Activated CD8-positive, alpha-beta T cell treated with anti-CD3 and anti-CD28 coated beads for 36 hours (primary cell): ENCODE results near the gene SLC47A1. TPM values are rescaled to one million over a fixed set of nuclear protein-coding genes. Genes with fewer than 3 reads are reported as not detected.
A peak's percentile ranks its signal among the peaks of the same experiment; 100 is the strongest.
"Not testable (repeated sequence)": the region's sequence is repeated elsewhere in the genome, so short reads cannot be mapped to it uniquely, and the experiment has no call there.

ENCODE experiments used
- ATAC-seq: fragments of 200-7000 bp; cut with Tn5 transposase; one replicate; pipeline ENCODE4 v1.10.0; 2021; ENCODE audit warnings: mild to moderate bottlenecking, moderate library complexity
- CTCF ChIA-PET: fragments of 350-600 bp; sonication (Branson Sonifier 250); formaldehyde crosslinking; loops from one replicate; lab custom pipeline; 2021; ENCODE audit warnings: antibody characterized with exemption; lab: Charles Lee
- POLR2A ChIA-PET: fragments of 350-600 bp; sonication (Branson Sonifier 250); formaldehyde crosslinking; loops from one replicate; lab custom pipeline; 2021; ENCODE audit warnings: antibody characterized with exemption; lab: Charles Lee
- DNase-seq: peaks from one replicate; pipeline ENCODE4 v3.0.0-alpha.2; 2020
- H3K27ac Mint-ChIP-seq: one replicate; pipeline ENCODE4 v1.8.0; 2021; ENCODE audit warnings: mild to moderate bottlenecking, mixed read lengths
- H3K27me3 Mint-ChIP-seq: one replicate; pipeline ENCODE4 v1.8.0; 2021; ENCODE audit warnings: mixed read lengths
- H3K36me3 Mint-ChIP-seq: one replicate; pipeline ENCODE4 v1.8.0; 2021; ENCODE audit warnings: low read depth, mixed read lengths
- H3K4me1 Mint-ChIP-seq: one replicate; pipeline ENCODE4 v1.8.0; 2021; ENCODE audit warnings: low read depth, mixed read lengths
- H3K4me3 Mint-ChIP-seq: one replicate; pipeline ENCODE4 v1.8.0; 2021; ENCODE audit warnings: mild to moderate bottlenecking, moderate library complexity, mixed read lengths
- H3K9me3 Mint-ChIP-seq: one replicate; pipeline ENCODE4 v1.8.0; 2021; ENCODE audit warnings: mixed read lengths
- intact Hi-C: fragments of 100-400 bp; cut with micrococcal nuclease; formaldehyde crosslinking; loops from one replicate; pipeline ENCODE4 v1.10.0; 2022
- total RNA-seq, 2 experiments: library from RNA; stranded (reverse); gene quantifications; one replicate each; pipeline ENCODE4 v1.2.3, GENCODE V29; 2021
- TF ChIP-seq, protein P1 (sequence below): fragments of 200-600 bp; IDR thresholded peaks from one replicate; pipeline ENCODE4 v1.8.0; 2022; ENCODE audit warnings: antibody characterized with exemption, mild to moderate bottlenecking

Gene SLC47A1
- total RNA-seq, 2 experiments from 2014 or later, result 0.11 TPM; not detected in 1

DNA sequence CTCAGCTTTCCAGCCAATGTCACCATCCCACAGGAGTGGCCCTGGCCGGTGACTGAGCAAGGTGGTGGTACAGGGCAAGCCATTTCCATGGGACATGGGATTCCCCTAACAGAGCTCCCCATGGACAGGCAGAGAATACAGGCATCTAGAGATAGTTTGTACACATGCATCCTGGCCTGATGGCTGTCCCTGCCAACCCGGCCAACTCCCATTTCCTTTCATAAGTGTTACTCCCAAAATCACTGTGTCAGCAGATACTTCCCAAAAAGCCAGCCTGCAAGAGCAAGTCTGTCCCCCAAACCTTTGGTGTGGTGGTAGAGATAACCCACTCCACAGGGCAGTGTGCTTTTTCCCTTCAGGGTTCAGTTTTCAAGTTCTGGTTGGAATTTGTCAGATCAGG is 32.4 kb upstream of the SLC47A1 start:
- TF ChIP-seq, protein P1, sequence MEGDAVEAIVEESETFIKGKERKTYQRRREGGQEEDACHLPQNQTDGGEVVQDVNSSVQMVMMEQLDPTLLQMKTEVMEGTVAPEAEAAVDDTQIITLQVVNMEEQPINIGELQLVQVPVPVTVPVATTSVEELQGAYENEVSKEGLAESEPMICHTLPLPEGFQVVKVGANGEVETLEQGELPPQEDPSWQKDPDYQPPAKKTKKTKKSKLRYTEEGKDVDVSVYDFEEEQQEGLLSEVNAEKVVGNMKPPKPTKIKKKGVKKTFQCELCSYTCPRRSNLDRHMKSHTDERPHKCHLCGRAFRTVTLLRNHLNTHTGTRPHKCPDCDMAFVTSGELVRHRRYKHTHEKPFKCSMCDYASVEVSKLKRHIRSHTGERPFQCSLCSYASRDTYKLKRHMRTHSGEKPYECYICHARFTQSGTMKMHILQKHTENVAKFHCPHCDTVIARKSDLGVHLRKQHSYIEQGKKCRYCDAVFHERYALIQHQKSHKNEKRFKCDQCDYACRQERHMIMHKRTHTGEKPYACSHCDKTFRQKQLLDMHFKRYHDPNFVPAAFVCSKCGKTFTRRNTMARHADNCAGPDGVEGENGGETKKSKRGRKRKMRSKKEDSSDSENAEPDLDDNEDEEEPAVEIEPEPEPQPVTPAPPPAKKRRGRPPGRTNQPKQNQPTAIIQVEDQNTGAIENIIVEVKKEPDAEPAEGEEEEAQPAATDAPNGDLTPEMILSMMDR, result no peak
- Mint-ChIP-seq H3K4me3 (no peak overlapping the region), H3K4me1 (peaks cover 3% of the 10 kb centered on the region), H3K9me3 (no peaks in the 10 kb centered on the region), H3K36me3 (no peaks in the 10 kb centered on the region), H3K27ac (no peak overlapping the region), H3K27me3 (peaks cover 3% of the 10 kb centered on the region)
- POLR2A ChIA-PET, result interaction anchor here (1.3 kb wide), 1 partner anchor 139 kb away, joined by 3 read pairs; the partner anchor contains the start of gene B9D1
- no peak for ATAC-seq
- intact Hi-C loops, result no loop called here
- DNase-seq, result no peak
- CTCF ChIA-PET, result interaction anchor here (1.6 to 2.3 kb wide), 2 partner anchors 12 to 244 kb away, joined by 4 to 9 read pairs; no protein-coding TSS in a partner anchor

DNA sequence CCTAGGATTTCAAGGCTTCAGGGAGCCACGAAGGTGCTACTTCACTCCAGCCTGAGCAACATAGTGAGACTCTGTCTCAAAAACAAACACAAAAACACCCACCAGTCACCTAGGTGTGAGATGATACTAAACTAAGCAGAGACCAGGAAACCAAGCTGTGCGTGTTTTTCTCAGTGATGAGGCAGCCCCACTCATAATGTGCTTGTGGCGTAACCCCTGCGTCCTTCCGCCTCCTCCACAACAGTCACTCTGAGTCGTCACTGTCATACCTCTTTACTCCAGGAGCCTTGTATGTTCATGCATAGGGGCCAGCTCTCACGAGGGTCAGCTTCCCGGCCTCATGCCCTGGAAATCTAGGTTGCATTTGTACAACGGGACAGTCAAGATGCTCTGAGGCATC is 31.1 kb upstream of the SLC47A1 start:
- DNase-seq (peak; percentile 69), ATAC-seq (peak; percentile 82)
- Mint-ChIP-seq H3K27me3 (peaks cover 3% of the 10 kb centered on the region), H3K4me3 (no peak overlapping the region), H3K4me1 (peaks cover 3% of the 10 kb centered on the region), H3K9me3 (no peaks in the 10 kb centered on the region), H3K27ac (no peak overlapping the region), H3K36me3 (no peaks in the 10 kb centered on the region)
- ChIA-PET POLR2A (no interaction called here), CTCF (interaction anchor here (1.3 to 2.3 kb wide), 3 partner anchors 11 to 264 kb away, joined by 4 to 9 read pairs (median 5); partner anchors contain the start of gene B9D1)
- TF ChIP-seq, protein P1, result no peak
- intact Hi-C loops, result no loop called here

DNA sequence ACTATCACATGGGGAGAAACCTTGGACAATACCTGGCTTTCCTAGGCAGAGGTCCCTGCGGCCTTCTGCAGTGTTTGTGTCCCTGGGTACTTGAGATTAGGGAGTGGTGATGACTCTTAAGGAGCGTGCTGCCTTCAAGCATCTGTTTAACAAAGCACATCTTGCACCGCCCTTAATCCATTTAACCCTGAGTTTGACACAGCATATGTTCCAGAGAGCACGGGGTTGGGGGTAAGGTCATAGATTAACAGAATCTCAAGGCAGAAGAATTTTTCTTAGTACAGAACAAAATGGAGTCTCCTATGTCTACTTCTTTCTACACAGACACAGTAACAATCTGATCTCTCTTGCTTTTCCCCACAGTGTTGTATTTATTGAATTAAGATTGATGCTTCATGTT is 28.1 kb upstream of the SLC47A1 start:
- H3K9me3 Mint-ChIP-seq, POLR2A ChIA-PET, H3K27me3 Mint-ChIP-seq, ATAC-seq, CTCF ChIA-PET, DNase-seq, H3K36me3 Mint-ChIP-seq, intact Hi-C loops, H3K27ac Mint-ChIP-seq: not testable (repeated sequence)
- H3K4me3 Mint-ChIP-seq, result peak overlapping the region; percentile 45
- peaks cover 11% of the 10 kb centered on the region for H3K4me1 Mint-ChIP-seq

DNA sequence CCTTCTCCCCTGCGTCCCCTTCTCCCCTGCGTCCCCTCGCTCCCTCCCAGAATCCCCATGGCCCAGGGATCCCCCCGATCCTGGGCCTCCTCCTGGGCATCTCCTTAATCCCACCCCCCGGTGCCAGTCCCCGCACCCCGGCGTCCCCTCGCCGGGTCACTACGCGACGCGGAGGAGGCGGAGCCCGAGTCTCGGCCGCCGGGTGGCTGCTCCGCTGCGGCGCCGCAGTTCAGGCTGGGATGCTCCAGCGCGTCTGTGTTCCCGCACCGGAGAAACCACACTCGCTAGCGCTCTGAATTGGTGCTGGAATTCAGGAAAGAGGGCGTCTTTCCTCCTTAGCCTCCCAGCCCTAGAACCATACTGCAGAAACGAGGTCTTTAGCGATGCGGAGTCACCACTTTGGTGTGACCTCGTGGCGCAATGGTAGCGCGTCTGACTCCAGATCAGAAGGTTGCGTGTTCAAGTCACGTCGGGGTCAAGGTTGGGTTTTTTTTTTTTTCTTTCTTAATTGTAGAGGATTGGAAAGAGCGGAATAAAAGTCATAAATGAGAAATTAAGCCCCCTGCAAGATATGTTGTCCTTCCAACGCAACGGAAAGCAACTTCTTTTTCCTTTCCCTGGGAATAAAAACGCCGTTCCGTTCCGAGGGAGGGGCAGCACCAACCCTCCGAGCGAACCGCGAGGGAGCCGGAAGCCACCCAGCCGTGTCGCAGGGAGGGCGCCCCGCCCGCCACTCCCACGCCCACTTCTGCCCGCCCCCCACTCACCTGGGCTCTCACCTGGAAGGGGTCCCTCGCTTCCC is 25.7 kb upstream of the SLC47A1 start:
- peaks cover 5% of the 10 kb centered on the region for H3K27me3 Mint-ChIP-seq
- H3K4me1 Mint-ChIP-seq, result peaks cover 8% of the 10 kb centered on the region
- intact Hi-C loops, result no loop called here
- TF ChIP-seq, protein P1, result no peak
- peak; percentile 80 for DNase-seq
- CTCF ChIA-PET, result no interaction called here
- peak overlapping the region; percentile 79 for H3K4me3 Mint-ChIP-seq
- ATAC-seq, result peak; percentile 81
- peaks cover 2% of the 10 kb centered on the region for H3K36me3 Mint-ChIP-seq
- POLR2A ChIA-PET, result no interaction called here
- no peaks in the 10 kb centered on the region for H3K9me3 Mint-ChIP-seq
- peak overlapping the region; percentile 90 for H3K27ac Mint-ChIP-seq

DNA sequence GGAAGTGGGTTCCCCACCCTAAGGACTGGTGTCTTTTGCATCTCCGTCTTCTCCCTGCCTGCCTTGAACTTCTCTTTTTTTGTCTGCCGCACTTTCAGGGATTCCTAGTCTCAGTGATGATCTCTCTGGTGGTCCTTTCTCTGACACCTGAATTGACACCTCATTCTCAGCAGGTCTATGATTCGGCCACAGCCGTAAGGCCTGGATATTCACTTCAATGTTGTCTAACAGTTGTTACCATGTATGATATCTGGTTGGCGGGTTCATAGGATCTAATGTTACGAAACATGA is 25.1 kb upstream of the SLC47A1 start:
- intact Hi-C loops, result no loop called here
- POLR2A ChIA-PET, result no interaction called here
- peak overlapping the region; percentile 90 for H3K27ac Mint-ChIP-seq

DNA sequence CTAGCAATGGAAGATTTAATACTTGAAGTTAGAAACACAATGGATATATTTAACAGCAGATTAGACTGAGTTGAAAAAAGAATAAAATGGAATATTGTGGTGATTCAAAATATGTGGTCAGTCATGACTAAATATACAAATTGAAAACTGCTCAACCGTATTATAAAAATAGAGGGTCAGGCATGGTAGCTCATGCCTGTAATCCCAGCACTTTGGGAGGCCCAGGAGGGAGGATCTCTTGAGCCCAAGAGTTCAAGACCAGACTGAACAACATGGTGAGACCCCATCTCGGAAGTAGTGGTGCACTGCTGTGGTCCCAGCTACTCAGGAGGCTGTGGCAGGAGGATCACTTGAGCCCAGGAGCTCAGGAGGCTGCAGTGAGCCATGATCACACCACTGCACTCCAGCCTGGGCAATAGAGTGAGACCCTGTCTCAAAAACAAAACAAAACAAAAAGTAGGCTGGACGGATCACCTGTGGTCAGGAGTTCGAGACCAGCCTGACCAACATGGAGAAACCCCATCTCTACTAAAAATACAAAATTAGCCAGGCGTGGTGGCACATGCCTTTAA is 24.3 kb upstream of the SLC47A1 start:
- CTCF ChIA-PET, result interaction anchor here (0.8 to 0.9 kb wide), 3 partner anchors 147 to 258 kb away, joined by 3 read pairs; partner anchors contain the start of gene B9D1
- H3K4me3 Mint-ChIP-seq, POLR2A ChIA-PET: not testable (repeated sequence)

More for the DNA sequence above, 25.1 kb upstream of the SLC47A1 start:
- Mint-ChIP-seq H3K27me3 (peaks cover 5% of the 10 kb centered on the region), H3K36me3 (peaks cover 2% of the 10 kb centered on the region), H3K4me3 (peak overlapping the region; percentile 79), H3K4me1 (peaks cover 8% of the 10 kb centered on the region), H3K9me3 (no peaks in the 10 kb centered on the region)
- TF ChIP-seq, protein P1, result no peak
- CTCF ChIA-PET, result interaction anchor here (0.9 kb wide), 1 partner anchor 258 kb away, joined by 3 read pairs; no protein-coding TSS in a partner anchor
- DNase-seq (no peak), ATAC-seq (no peak)

More for the DNA sequence above, 24.3 kb upstream of the SLC47A1 start:
- H3K9me3 Mint-ChIP-seq, H3K4me1 Mint-ChIP-seq, H3K27me3 Mint-ChIP-seq, DNase-seq, intact Hi-C loops, ATAC-seq, H3K27ac Mint-ChIP-seq, H3K36me3 Mint-ChIP-seq: not testable (repeated sequence)
